Kidney (tissue), 14 donors: ENCODE measurements around the gene BCL2L13. TPM values are rescaled to one million over a fixed set of nuclear protein-coding genes. Genes with fewer than 3 reads are reported as not detected.

Experiments used
- DNase-seq, 5 donors: peaks; one replicate each; pipeline ENCODE4 v3.0.0-alpha.2; 2013 to 2020
- FAIRE-seq: peaks from 2 replicates; lab custom pipeline; 2012; peaks lifted over from hg19 to GRCh38; lab: Jason Lieb, UNC
- H3K27ac ChIP-seq, 2 donors: one replicate each; pipeline ENCODE4 v1.7.0; 2013; ENCODE audit warnings: low read depth in 2 of 2, low read length in 2 of 2, inconsistent platforms in 1 of 2
- H3K27me3 ChIP-seq: one replicate; pipeline ENCODE4 v1.7.1; 2013; ENCODE audit warnings: low read length, inconsistent platforms; ENCODE audit not compliant: control insufficient read depth, insufficient read depth
- H3K36me3 ChIP-seq, 3 donors: one replicate each; pipeline versions ENCODE4 v1.7.0 to v1.7.1; 2013; ENCODE audit warnings: low read length in 3 of 3, control low read depth in 1 of 3, inconsistent platforms in 1 of 3; ENCODE audit not compliant: insufficient read depth in 3 of 3, control insufficient read depth in 2 of 3
- H3K4me1 ChIP-seq, 3 donors: one replicate each; pipeline versions ENCODE4 v1.7.0 to v1.7.1; 2013; ENCODE audit warnings: low read length in 3 of 3, inconsistent platforms in 1 of 3, low read depth in 1 of 3; ENCODE audit not compliant: control insufficient read depth in 2 of 3, insufficient read depth in 2 of 3
- H3K4me3 ChIP-seq, 3 donors: one replicate each; pipeline versions ENCODE4 v1.7.0 to v1.8.1; 2013; ENCODE audit warnings: low read length in 3 of 3, control low read depth in 1 of 3, inconsistent platforms in 1 of 3
- H3K9ac ChIP-seq, 3 donors: one replicate each; pipeline versions ENCODE4 v1.7.0 to v1.7.1; 2013; ENCODE audit warnings: low read length in 3 of 3, control low read depth in 1 of 3, inconsistent platforms in 1 of 3
- H3K9me3 ChIP-seq, 3 donors: one replicate each; pipeline versions ENCODE4 v1.7.0 to v1.7.1; 2013; ENCODE audit warnings: low read length in 3 of 3, control low read depth in 1 of 3, inconsistent platforms in 1 of 3; ENCODE audit not compliant: control insufficient read depth in 2 of 3, insufficient read depth in 1 of 3
- intact Hi-C: fragments of 100-400 bp; cut with DNase I; formaldehyde crosslinking; loops from one replicate; pipeline ENCODE4 v1.11.1; 2022
- polyA plus RNA-seq: library from polyadenylated mRNA; stranded (reverse); fragments of 350-450 nt; fragmentation: Illumina TruSeq; extraction: RNeasy Lipid Tissue Mini Kit (QIAGEN cat#74804); gene quantifications from one replicate; pipeline ENCODE4 v1.2.3, GENCODE V29; 2014; ENCODE audit warnings: low read depth, low replicate concordance; ENCODE audit not compliant: insufficient read depth
- total RNA-seq: library from RNA; stranded (reverse); fragmentation: NEBNext Ultra II Directional; extraction: Animal tissue kit (Norgen Biotek cat#: 25700); gene quantifications from one replicate; pipeline ENCODE4 v1.2.1, GENCODE V29; 2021
- TF ChIP-seq, protein P1 (sequence below): IDR thresholded peaks from 3 replicates; pipeline ENCODE4 v1.5.1; 2012; ENCODE audit warnings: mild to moderate bottlenecking, moderate library complexity, borderline replicate concordance; ENCODE audit not compliant: insufficient read depth; ENCODE audit errors: extremely low read depth
- donor health status: control.
- donor health status: control.
- donor health status: control.
- donor health status: control.
- donor health status: control.
- donor health status: DM: yes; HTN: yes; CAD: no.
- donor health status: Normal renal cell carcinoma (clear cell type).

The BCL2L13 gene
- total and polyA plus RNA-seq, 2 donors from 2014 or later = 43.8 to 50.5 TPM

DNA sequence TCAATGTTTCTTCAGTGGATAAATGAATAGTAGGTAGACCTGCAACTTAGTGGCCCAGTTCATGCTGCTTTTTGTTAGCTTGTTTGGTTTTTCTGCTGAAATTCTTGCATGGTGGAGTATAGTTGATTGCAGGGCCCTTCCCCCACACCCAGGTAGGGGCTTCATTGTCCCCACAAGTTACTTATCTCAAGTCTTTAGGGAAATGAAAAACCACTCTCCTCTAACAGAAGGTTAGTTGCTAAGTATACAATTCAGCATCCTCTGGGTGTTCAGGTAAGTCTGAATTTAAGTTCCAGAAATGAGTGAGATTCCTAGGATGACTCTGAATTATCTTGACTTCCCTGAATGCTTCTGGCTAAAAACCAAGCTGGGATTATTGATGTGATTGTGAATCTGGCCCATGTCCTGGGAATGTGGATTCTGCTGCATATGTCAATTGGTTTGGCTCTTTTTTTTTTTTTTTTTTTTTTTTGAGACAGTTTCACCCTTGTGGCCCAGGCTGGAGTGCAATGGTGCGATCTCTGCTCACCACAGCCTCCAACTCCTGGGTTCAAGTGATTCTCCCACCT lies 40.3 kb downstream of the BCL2L13 start:
- Histone ChIP-seq H3K36me3 (no peaks in the 10 kb centered on the region), H3K9ac (no peak overlapping the region), H3K4me1 (no peaks in the 10 kb centered on the region), H3K9me3 (no peaks in the 10 kb centered on the region), H3K27ac (no peak overlapping the region), H3K27me3 (no peaks in the 10 kb centered on the region), H3K4me3 (no peak overlapping the region)
- intact Hi-C loops = no loop called here
- TF ChIP-seq, protein P1, sequence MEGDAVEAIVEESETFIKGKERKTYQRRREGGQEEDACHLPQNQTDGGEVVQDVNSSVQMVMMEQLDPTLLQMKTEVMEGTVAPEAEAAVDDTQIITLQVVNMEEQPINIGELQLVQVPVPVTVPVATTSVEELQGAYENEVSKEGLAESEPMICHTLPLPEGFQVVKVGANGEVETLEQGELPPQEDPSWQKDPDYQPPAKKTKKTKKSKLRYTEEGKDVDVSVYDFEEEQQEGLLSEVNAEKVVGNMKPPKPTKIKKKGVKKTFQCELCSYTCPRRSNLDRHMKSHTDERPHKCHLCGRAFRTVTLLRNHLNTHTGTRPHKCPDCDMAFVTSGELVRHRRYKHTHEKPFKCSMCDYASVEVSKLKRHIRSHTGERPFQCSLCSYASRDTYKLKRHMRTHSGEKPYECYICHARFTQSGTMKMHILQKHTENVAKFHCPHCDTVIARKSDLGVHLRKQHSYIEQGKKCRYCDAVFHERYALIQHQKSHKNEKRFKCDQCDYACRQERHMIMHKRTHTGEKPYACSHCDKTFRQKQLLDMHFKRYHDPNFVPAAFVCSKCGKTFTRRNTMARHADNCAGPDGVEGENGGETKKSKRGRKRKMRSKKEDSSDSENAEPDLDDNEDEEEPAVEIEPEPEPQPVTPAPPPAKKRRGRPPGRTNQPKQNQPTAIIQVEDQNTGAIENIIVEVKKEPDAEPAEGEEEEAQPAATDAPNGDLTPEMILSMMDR = no peak
- no peak for FAIRE-seq
- no peak for DNase-seq

DNA sequence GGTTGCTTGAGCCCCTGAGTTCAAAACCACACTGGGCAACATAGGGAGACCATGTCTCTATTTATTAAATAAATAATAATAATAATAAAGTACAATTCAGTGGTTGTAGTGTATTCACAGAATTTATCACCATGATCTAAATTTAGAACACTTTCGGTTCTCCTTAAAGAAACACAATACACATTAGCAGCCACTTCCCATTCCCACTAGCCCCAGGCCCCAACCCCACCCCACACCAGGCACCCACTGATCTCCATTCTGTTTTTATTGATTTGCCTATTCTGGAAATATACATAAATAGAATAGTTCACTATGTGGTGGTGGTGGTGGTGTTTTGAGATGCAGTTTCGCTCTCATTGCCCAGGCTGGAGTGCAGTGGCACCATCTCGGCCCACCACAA lies 45.7 kb downstream of the BCL2L13 start:
- peaks cover 0 to 6% (median 3%) of the 10 kb centered on the region in 3 donors for H3K36me3 ChIP-seq
- no peaks in the 10 kb centered on the region for H3K27me3 ChIP-seq
- H3K4me1 ChIP-seq = no peaks in the 10 kb centered on the region
- FAIRE-seq = no peak
- intact Hi-C loops = no loop called here
- DNase-seq = no peak
- no peak overlapping the region for H3K9ac ChIP-seq
- H3K9me3 ChIP-seq = no peaks in the 10 kb centered on the region
- TF ChIP-seq, protein P1 = no peak
- no peak overlapping the region for H3K27ac ChIP-seq
- H3K4me3 ChIP-seq = no peak overlapping the region

DNA sequence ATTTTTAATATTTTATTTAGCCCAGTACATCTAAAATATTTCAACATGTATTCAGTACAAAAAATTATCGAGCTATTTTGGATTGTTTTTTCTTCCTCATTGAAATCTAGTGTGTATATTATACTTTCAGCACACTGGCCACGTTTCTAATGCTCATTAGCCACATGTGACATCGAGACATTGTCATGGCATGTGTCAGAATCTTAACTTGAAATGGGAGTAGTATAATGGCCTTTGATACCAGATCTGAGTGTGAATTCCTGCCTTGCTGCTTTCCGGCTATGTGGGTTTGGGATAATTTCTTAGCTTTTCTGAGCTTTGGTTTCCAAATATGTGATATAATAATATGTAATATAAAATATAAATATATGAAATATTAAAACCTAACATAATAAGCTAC lies 54.3 kb downstream of the BCL2L13 start:
- no peak overlapping the region for H3K4me3 ChIP-seq
- no peaks in the 10 kb centered on the region for H3K9me3 ChIP-seq
- FAIRE-seq = no peak
- H3K9ac ChIP-seq = no peak overlapping the region
- H3K27ac ChIP-seq = no peak overlapping the region
- peaks cover 0 to 9% (median 7%) of the 10 kb centered on the region in 3 donors for H3K36me3 ChIP-seq
- DNase-seq = no peak
- no peaks in the 10 kb centered on the region for H3K27me3 ChIP-seq
- TF ChIP-seq, protein P1 = no peak
- no peaks in the 10 kb centered on the region for H3K4me1 ChIP-seq
- intact Hi-C loops = no loop called here

DNA sequence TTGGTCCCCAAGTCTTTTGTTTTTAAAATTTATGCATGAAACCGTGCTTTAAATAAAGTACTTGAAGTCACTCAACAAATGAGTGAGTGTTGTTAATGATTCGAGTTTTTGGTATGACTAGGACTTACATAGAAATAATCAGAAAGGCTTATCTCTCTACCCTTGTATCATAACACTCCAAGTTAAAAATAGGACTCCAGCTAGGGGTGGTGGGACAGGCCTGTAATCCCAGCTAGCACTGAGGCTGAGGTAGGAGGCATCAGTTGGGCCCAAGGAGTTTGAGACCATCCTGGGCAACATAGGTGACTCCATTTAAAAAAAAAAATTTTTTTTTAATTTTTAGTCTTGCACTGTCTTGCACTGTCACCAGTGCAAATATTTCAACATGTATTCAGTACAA lies 55.6 kb downstream of the BCL2L13 start:
- Histone ChIP-seq H3K4me1 (no peaks in the 10 kb centered on the region), H3K4me3 (no peak overlapping the region), H3K9me3 (no peaks in the 10 kb centered on the region), H3K27me3 (no peaks in the 10 kb centered on the region), H3K36me3 (peaks cover 0 to 7% (median 6%) of the 10 kb centered on the region in 3 donors), H3K27ac (no peak overlapping the region), H3K9ac (no peak overlapping the region)
- intact Hi-C loops = no loop called here
- TF ChIP-seq, protein P1 = no peak
- FAIRE-seq (no peak), DNase-seq (no peak)
